GM12891 (cell line): ENCODE measurements around the gene ICE1.

Experiments used
- POLR2A ChIP-seq: IDR thresholded peaks from 2 replicates; pipeline ENCODE4 v1.6.1; 2011; ENCODE audit warnings: low read depth, low read length, control low read depth
- POLR2AphosphoS5 ChIP-seq: IDR thresholded peaks from 2 replicates; pipeline ENCODE4 v1.6.1; 2011; ENCODE audit warnings: low read depth, low read length, control low read depth
- POU2F2 ChIP-seq: IDR thresholded peaks from 2 replicates; pipeline ENCODE4 v1.6.1; 2011; ENCODE audit warnings: low read depth, mild to moderate bottlenecking, control low read depth, low read length, moderate library complexity
- SPI1 ChIP-seq: IDR thresholded peaks from 2 replicates; pipeline ENCODE4 v1.6.1; 2011; ENCODE audit warnings: low read depth, low read length, control low read depth

DNA sequence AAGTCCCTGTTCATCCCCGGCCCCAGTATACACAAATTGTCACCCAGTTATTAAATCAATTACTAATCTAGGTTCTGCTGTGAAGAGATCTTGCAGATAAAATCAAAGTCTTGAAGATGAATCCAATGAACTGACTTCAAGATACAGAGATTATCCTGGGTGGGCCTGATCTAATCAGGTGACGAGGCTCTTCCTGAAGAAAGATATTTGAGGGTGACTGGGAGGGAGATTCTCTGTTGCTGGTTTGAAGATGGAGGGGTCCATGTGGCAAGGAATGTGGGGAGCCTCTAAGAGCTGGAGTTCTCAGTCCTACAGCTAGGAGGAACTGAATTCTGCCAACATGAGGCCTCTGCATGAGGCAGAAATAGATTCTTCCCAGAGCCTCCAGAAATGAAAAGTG is 36.1 kb upstream of the ICE1 start:
- TF ChIP-seq POLR2AphosphoS5 (no peak), POLR2A (no peak), POU2F2 (no peak), SPI1 (no peak)
